K562 (cell line): Measurements from ENCODE around the gene MCC. TPM values are rescaled to one million over a fixed set of nuclear protein-coding genes. Genes with fewer than 3 reads are reported as not detected.

Experiments used
- ATAC-seq: fragments of 200-7000 bp; cut with Tn5 transposase; 3 replicates; pipeline ENCODE4 v1.9.1; 2020; ENCODE audit warnings: moderate library complexity
- BruUV-seq: library from RNA; stranded (reverse); fragments of 400-500 nt; replicated peaks from 2 replicates; lab custom pipeline; 2021; lab: Mats Ljungman, UMichigan
- CTCF ChIA-PET: fragments of 300-600 bp; formaldehyde crosslinking; extraction: SDS; loops from one replicate; lab custom pipeline; 2021; ENCODE audit warnings: low intra/inter-chr PET ratio; lab: Yijun Ruan, JAX
- POLR2A ChIA-PET: fragments of 300-600, 350-650 bp; sonication (Branson Sonifier 250); formaldehyde crosslinking; extraction: SDS; loops from one replicate; lab custom pipeline; 2021; ENCODE audit warnings: antibody characterized with exemption, inconsistent platforms; lab: Yijun Ruan, JAX
- DNase-seq, 4 experiments: peaks; one replicate each; pipeline versions ENCODE4 v3.0.0 to v3.0.0-alpha.2; 2011 to 2018; ENCODE audit warnings: low spot score in 3 of 4, mixed read lengths in 3 of 4; ENCODE audit errors: extremely low read depth in 1 of 4
- FAIRE-seq: peaks from 2 replicates; lab custom pipeline; 2011; peaks lifted over from hg19 to GRCh38; lab: Jason Lieb, UNC
- H2AFZ ChIP-seq: 2 replicates; pipeline ENCODE4 v1.6.0; 2011; ENCODE audit warnings: low read depth, low read length, control low read depth, inconsistent platforms
- H3K27ac ChIP-seq: fragments of 200-600 bp; 3 replicates; pipeline ENCODE4 v1.8.0; 2011; ENCODE audit warnings: low read depth, mild to moderate bottlenecking, control low read depth, inconsistent platforms, low read length, moderate library complexity, mixed read lengths; ENCODE audit errors: extremely low read depth
- H3K27me3 ChIP-seq, 2 experiments: fragments of 300-600 bp in 1 of 2; 2 replicates in 1 of 2; 3 replicates in 1 of 2; pipeline versions ENCODE4 v1.6.0 to v1.8.0; 2011; ENCODE audit warnings: inconsistent platforms in 2 of 2, low read length in 2 of 2, mild to moderate bottlenecking in 1 of 2, mixed read lengths in 1 of 2, moderate library complexity in 1 of 2; ENCODE audit not compliant: control insufficient read depth in 2 of 2, insufficient read depth in 2 of 2
- H3K36me3 ChIP-seq: fragments of 300-600 bp; 3 replicates; pipeline ENCODE4 v1.8.0; 2011; ENCODE audit warnings: mild to moderate bottlenecking, low read length, inconsistent platforms; ENCODE audit not compliant: control insufficient read depth, insufficient read depth
- H3K4me1 ChIP-seq, 2 experiments: fragments of 200-600 bp in 1 of 2; replicated peaks in 1 of 2; 2 replicates in 1 of 2; 3 replicates in 1 of 2; pipeline versions ENCODE4 v1.5.1 to v1.8.0; 2011; ENCODE audit warnings: inconsistent platforms in 2 of 2, low read length in 2 of 2, mild to moderate bottlenecking in 1 of 2, mixed read lengths in 1 of 2, moderate library complexity in 1 of 2; ENCODE audit not compliant: control insufficient read depth in 2 of 2, insufficient read depth in 2 of 2
- H3K4me2 ChIP-seq: 2 replicates; pipeline ENCODE4 v1.6.1; 2011; ENCODE audit warnings: low read length, control low read depth, inconsistent platforms, mixed read lengths; ENCODE audit not compliant: insufficient read depth
- H3K4me3 ChIP-seq: fragments of 200-600 bp; sonication (generic), shearing (Covaris generic); 2 replicates; pipeline ENCODE4 v1.5.1; 2016; ENCODE audit warnings: control low read depth, inconsistent platforms
- H3K79me2 ChIP-seq: fragments of 200-600 bp; 3 replicates; pipeline ENCODE4 v1.8.0; 2011; ENCODE audit warnings: low read length, inconsistent platforms; ENCODE audit not compliant: control insufficient read depth, insufficient read depth
- H3K9ac ChIP-seq, 2 experiments: 2 replicates each; pipeline versions ENCODE4 v1.6.0 to v1.6.1; 2011; ENCODE audit warnings: low read depth in 2 of 2, low read length in 2 of 2, control low read depth in 1 of 2, inconsistent platforms in 1 of 2, mild to moderate bottlenecking in 1 of 2, mixed read lengths in 1 of 2; ENCODE audit not compliant: insufficient read depth in 1 of 2
- H3K9me1 ChIP-seq: one replicate; pipeline ENCODE4 v1.6.0; 2011; ENCODE audit warnings: inconsistent platforms, mild to moderate bottlenecking, low read length, moderate library complexity; ENCODE audit not compliant: control insufficient read depth, insufficient read depth
- H3K9me3 ChIP-seq: replicated peaks from 2 replicates; pipeline ENCODE4 v1.5.1; 2011; ENCODE audit warnings: low read depth, low read length, inconsistent platforms; ENCODE audit not compliant: control insufficient read depth, insufficient read depth
- H4K20me1 ChIP-seq: replicated peaks from 2 replicates; pipeline ENCODE4 v1.6.1; 2011; ENCODE audit warnings: low read length, inconsistent platforms, mixed read lengths; ENCODE audit not compliant: control insufficient read depth, insufficient read depth
- BRF1 ChIP-seq: IDR thresholded peaks from 3 replicates; pipeline ENCODE4 v1.6.1; 2011; ENCODE audit warnings: borderline replicate concordance, mild to moderate bottlenecking; ENCODE audit not compliant: insufficient read length; ENCODE audit errors: extremely low read depth
- CXXC5 ChIP-seq: fragments of 250-450 bp; sonication (Bioruptor Pico); IDR thresholded peaks from 2 replicates; pipeline ENCODE4 v1.8.0; 2022; ENCODE audit warnings: inconsistent platforms, mild to moderate bottlenecking, moderate library complexity
- DIDO1 ChIP-seq: fragments of 450-650 bp; IDR thresholded peaks from 2 replicates; pipeline ENCODE4 v1.6.1; 2016; ENCODE audit warnings: low read depth, missing biosample characterization, missing genetic modification characterization
- KLF16 ChIP-seq: IDR thresholded peaks from 2 replicates; pipeline ENCODE4 v1.6.1; 2016; ENCODE audit warnings: antibody characterized with exemption
- NCOA4 ChIP-seq: fragments of 450-650 bp; IDR thresholded peaks from 2 replicates; pipeline ENCODE4 v1.6.1; 2018; ENCODE audit warnings: mild to moderate bottlenecking; ENCODE audit not compliant: partially characterized antibody
- NELFE ChIP-seq: IDR thresholded peaks from 2 replicates; pipeline ENCODE4 v1.6.1; 2011; ENCODE audit warnings: mild to moderate bottlenecking; ENCODE audit not compliant: insufficient read depth, insufficient read length
- ZNF347 ChIP-seq: fragments of 450-650 bp; formaldehyde crosslinking; IDR thresholded peaks from 2 replicates; pipeline ENCODE4 v1.4.0; 2020; ENCODE audit warnings: low read depth, mild to moderate bottlenecking, moderate library complexity
- ZNF668 ChIP-seq: fragments of 250-450 bp; sonication (Bioruptor Pico); IDR thresholded peaks from 2 replicates; pipeline ENCODE4 v1.8.0; 2022; ENCODE audit warnings: mild to moderate bottlenecking, inconsistent platforms
- ZSCAN32 ChIP-seq: fragments of 450-650 bp; formaldehyde crosslinking; IDR thresholded peaks from 2 replicates; pipeline ENCODE4 v1.4.0; 2020; ENCODE audit warnings: mild to moderate bottlenecking, moderate library complexity
- WGBS: fragments of 100-300 bp; shearing (Covaris generic); methylation state at CpG from one replicate; pipeline ENCODE4 v1.1.6; 2016; ENCODE audit warnings: low coverage, mixed read lengths; ENCODE audit not compliant: insufficient coverage; ENCODE audit errors: missing lambda C conversion rate; 5-methylcytosine and 5-hydroxymethylcytosine counted together
- in situ Hi-C: fragments of 300-500 bp; cut with MboI; formaldehyde crosslinking; loops from 4 replicates; pipeline ENCODE4 v1.15.0; 2018; ENCODE audit warnings: inconsistent platforms, mixed read lengths
- intact Hi-C: fragments of 100-400 bp; cut with micrococcal nuclease; formaldehyde crosslinking; loops from 2 replicates; pipeline ENCODE4 v1.14.2; 2022
- polyA plus RNA-seq, 8 experiments: library from polyadenylated mRNA; depleted of rRNA in 4 of 8; stranded (reverse) in 5 of 8; unstranded in 3 of 8; fragments of >200 nt; fragmentation: Nextera tagmentation in 2 of 8; fragmentation: Illumina TruSeq in 1 of 8; extraction: Ambion mirVana in 2 of 8; extraction: Trizol in 1 of 8; gene quantifications; 2 replicates each; pipeline versions ENCODE4 v1.2.1 to v1.2.3, GENCODE V29; 2011 to 2014; ENCODE audit warnings: inconsistent platforms in 1 of 8, missing spikeins in 1 of 8
- total RNA-seq, 7 experiments: library from RNA; depleted of rRNA in 6 of 7; stranded (reverse); fragments of >200 nt in 6 of 7; fragmentation: Illumina TruSeq in 2 of 7; extraction: Trizol in 2 of 7; gene quantifications; 2 replicates each; pipeline versions ENCODE4 v1.2.1 to v1.2.3, GENCODE V29; 2011 to 2021; ENCODE audit warnings: low replicate concordance in 1 of 7
- TF ChIP-seq, protein P1 (sequence below): fragments of 450-650 bp; formaldehyde crosslinking; IDR thresholded peaks from 2 replicates; pipeline ENCODE4 v1.4.0; 2022; ENCODE audit warnings: missing genetic modification characterization
- TF ChIP-seq, protein P2 (sequence below): fragments of 450-650 bp; formaldehyde crosslinking; IDR thresholded peaks from 2 replicates; pipeline ENCODE4 v1.4.0; 2020; ENCODE audit warnings: mild to moderate bottlenecking, moderate library complexity
- TF ChIP-seq, protein P3 (sequence below): fragments of 150-350 bp; IDR thresholded peaks from 2 replicates; pipeline ENCODE4 v1.6.1; 2014; ENCODE audit warnings: low read depth, mild to moderate bottlenecking, low read length, borderline replicate concordance
- TF ChIP-seq, protein P4 (sequence below): fragments of 250-450 bp; sonication (Bioruptor Pico); IDR thresholded peaks from 2 replicates; pipeline ENCODE4 v1.5.0; 2021; ENCODE audit warnings: mild to moderate bottlenecking, moderate library complexity

Gene MCC
- total and polyA plus RNA-seq, 9 of the 15 experiments (the other 6 are each of a cell fraction or from before 2014, with no cell fraction given): 0.04 to 0.24 (median 0.06) TPM; not detected in 1

DNA sequence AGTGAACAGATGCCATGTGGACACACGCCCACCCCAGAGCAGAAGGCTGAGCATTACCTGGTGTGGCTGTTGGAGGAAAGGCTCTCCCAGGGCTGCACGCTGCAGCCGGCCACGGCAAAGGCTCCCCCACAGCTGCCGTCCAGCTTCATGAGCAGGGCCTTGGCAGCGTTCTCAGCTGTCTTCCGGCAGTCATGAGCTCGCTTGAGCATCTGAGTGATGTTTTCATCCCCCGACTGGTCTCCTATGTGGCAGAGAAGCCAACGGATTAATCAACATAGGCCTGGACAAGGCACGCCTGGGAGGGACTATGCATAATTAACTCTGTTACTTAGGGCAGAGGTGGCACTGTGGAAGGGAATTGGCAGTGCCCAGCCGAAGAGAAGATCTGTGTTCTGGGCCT lies 424.3 kb downstream of the MCC start:
- in situ Hi-C loops: no loop called here
- Histone ChIP-seq H3K9me3 (no peaks in the 10 kb centered on the region), H3K79me2 (no peaks in the 10 kb centered on the region), H3K4me3 (no peak overlapping the region), H3K4me1 (peaks cover 0 to 4% of the 10 kb centered on the region in 2 experiments; a peak in 2 of 5 replicates), H2AFZ (no peak overlapping the region), H3K4me2 (no peak overlapping the region), H3K36me3 (no peaks in the 10 kb centered on the region), H3K27me3 (peaks cover 5 to 20% of the 10 kb centered on the region in 2 experiments; a peak in 4 of 5 replicates), H4K20me1 (no peaks in the 10 kb centered on the region), H3K27ac (no peak overlapping the region), H3K9ac (no peak overlapping the region), H3K9me1 (no peaks in the 10 kb centered on the region)
- ChIA-PET CTCF (no interaction called here), POLR2A (interaction anchor here (1.6 kb wide), 1 partner anchor 13 kb away, joined by 4 read pairs; no protein-coding TSS in a partner anchor)
- DNase-seq: no peak
- WGBS: 26% methylated on average over 12 of the region's 12 CpGs
- no TSS peak for BruUV-seq
- intact Hi-C loops: no loop called here
- no peak for ATAC-seq
- no peak for FAIRE-seq
- TF ChIP-seq KLF16: no peak
- TF ChIP-seq, protein P1, sequence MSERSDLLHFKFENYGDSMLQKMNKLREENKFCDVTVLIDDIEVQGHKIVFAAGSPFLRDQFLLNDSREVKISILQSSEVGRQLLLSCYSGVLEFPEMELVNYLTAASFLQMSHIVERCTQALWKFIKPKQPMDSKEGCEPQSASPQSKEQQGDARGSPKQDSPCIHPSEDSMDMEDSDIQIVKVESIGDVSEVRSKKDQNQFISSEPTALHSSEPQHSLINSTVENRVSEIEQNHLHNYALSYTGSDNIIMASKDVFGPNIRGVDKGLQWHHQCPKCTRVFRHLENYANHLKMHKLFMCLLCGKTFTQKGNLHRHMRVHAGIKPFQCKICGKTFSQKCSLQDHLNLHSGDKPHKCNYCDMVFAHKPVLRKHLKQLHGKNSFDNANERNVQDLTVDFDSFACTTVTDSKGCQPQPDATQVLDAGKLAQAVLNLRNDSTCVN (CRISPR knock-in tag): no peak
- no peak for TF ChIP-seq NELFE
- TF ChIP-seq DIDO1: no peak
- TF ChIP-seq CXXC5 (CRISPR knock-in tag): no peak
- TF ChIP-seq, protein P2, sequence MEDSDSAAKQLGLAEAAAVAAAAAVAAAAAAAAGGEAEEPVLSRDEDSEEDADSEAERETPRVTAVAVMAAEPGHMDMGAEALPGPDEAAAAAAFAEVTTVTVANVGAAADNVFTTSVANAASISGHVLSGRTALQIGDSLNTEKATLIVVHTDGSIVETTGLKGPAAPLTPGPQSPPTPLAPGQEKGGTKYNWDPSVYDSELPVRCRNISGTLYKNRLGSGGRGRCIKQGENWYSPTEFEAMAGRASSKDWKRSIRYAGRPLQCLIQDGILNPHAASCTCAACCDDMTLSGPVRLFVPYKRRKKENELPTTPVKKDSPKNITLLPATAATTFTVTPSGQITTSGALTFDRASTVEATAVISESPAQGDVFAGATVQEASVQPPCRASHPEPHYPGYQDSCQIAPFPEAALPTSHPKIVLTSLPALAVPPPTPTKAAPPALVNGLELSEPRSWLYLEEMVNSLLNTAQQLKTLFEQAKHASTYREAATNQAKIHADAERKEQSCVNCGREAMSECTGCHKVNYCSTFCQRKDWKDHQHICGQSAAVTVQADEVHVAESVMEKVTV (CRISPR knock-in tag): no peak
- TF ChIP-seq BRF1: no peak
- TF ChIP-seq, protein P3, sequence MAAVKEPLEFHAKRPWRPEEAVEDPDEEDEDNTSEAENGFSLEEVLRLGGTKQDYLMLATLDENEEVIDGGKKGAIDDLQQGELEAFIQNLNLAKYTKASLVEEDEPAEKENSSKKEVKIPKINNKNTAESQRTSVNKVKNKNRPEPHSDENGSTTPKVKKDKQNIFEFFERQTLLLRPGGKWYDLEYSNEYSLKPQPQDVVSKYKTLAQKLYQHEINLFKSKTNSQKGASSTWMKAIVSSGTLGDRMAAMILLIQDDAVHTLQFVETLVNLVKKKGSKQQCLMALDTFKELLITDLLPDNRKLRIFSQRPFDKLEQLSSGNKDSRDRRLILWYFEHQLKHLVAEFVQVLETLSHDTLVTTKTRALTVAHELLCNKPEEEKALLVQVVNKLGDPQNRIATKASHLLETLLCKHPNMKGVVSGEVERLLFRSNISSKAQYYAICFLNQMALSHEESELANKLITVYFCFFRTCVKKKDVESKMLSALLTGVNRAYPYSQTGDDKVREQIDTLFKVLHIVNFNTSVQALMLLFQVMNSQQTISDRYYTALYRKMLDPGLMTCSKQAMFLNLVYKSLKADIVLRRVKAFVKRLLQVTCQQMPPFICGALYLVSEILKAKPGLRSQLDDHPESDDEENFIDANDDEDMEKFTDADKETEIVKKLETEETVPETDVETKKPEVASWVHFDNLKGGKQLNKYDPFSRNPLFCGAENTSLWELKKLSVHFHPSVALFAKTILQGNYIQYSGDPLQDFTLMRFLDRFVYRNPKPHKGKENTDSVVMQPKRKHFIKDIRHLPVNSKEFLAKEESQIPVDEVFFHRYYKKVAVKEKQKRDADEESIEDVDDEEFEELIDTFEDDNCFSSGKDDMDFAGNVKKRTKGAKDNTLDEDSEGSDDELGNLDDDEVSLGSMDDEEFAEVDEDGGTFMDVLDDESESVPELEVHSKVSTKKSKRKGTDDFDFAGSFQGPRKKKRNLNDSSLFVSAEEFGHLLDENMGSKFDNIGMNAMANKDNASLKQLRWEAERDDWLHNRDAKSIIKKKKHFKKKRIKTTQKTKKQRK: no peak
- no peak for TF ChIP-seq ZNF668 (CRISPR knock-in tag)
- no peak for TF ChIP-seq ZNF347 (CRISPR knock-in tag)
- no peak for TF ChIP-seq ZSCAN32 (CRISPR knock-in tag)
- TF ChIP-seq NCOA4: no peak
- TF ChIP-seq, protein P4, sequence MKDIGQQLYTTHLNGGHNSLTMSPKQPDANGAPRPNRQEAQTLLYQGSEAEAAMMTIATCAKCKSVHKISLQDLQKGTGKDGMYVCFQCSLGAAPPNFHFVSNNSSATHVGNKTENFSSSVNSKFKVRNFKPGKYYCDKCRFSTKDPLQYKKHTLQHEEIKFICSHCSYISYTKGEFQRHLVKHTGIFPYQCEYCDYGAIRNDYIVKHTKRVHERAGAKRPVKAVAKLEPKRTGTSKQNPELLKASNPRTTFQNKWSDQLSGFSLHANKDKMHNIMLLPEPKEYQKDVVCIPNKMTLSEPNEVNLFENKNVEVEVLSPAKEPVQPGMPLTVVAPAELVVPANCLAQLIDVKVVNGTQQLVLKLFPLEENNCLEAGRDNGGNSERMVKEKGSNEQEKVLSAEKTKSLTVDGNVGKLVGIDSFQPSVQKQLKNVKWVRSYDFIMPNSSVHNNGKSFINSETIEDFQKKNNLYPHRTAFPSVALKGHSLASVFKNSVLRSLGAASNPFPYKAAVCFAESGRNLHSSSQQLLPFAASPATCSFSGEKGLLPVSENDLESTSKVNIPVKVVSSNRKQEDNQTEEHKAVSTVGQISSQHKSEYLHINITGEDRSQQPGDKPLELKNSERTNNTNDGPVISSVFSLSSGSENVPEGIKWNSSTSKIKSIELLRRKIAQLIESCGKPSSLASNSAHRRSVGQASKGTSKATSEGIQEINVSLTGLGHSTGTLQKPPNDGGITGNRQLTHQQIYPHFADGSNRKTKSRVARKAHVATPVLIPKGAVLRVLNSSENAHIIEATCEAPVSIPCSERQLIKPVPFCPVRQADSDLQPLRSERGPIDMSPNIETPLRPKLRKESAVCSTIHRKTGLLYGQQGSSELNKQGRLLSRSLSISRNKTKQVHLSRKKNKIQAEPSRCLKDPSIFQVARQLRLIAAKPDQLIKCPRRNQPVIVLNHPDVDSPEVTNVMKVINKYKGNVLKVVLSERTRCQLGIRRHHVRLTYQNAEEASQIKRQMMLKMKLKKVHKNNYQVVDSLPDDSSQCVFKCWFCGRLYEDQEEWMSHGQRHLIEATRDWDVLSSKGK (CRISPR knock-in tag): no peak
